SK-N-SH (cell line): ENCODE data around the gene RPUSD3. TPM values are rescaled to one million over a fixed set of nuclear protein-coding genes. Genes with fewer than 3 reads are reported as not detected.

Experiments
- ELF1 ChIP-seq: IDR thresholded peaks from 2 replicates; pipeline ENCODE4 v1.4.0; 2012
- FOSL2 ChIP-seq: IDR thresholded peaks from 2 replicates; pipeline ENCODE4 v1.4.0; 2012; ENCODE audit warnings: low read depth, mild to moderate bottlenecking, moderate library complexity, borderline replicate concordance
- FOXJ3 ChIP-seq: sonication (generic); formaldehyde crosslinking; IDR thresholded peaks from 2 replicates; pipeline ENCODE4 v1.5.1; 2020; ENCODE audit warnings: mild to moderate bottlenecking, missing genetic modification reagents
- FOXM1 ChIP-seq: IDR thresholded peaks from 2 replicates; pipeline ENCODE4 v1.4.0; 2012; ENCODE audit warnings: low read depth, mild to moderate bottlenecking
- JUND ChIP-seq: IDR thresholded peaks from 2 replicates; pipeline ENCODE4 v1.4.0; 2012
- MEF2A ChIP-seq: IDR thresholded peaks from 2 replicates; pipeline ENCODE4 v1.4.0; 2012; ENCODE audit warnings: low read depth, borderline replicate concordance
- MXI1 ChIP-seq: IDR thresholded peaks from 2 replicates; pipeline ENCODE4 v1.6.1; 2012; ENCODE audit warnings: mild to moderate bottlenecking, low read depth, low read length, improper control_type of control experiment
- PBX3 ChIP-seq: IDR thresholded peaks from 2 replicates; pipeline ENCODE4; 2012
- RXRA ChIP-seq: IDR thresholded peaks from 2 replicates; pipeline ENCODE4 v1.4.0; 2012; ENCODE audit warnings: low read depth, mild to moderate bottlenecking, borderline replicate concordance
- SMC3 ChIP-seq: IDR thresholded peaks from 2 replicates; pipeline ENCODE4 v1.6.1; 2012; ENCODE audit warnings: low read depth, low read length, improper control_type of control experiment
- TEAD4 ChIP-seq: IDR thresholded peaks from 2 replicates; pipeline ENCODE4 v1.4.0; 2012; ENCODE audit warnings: mild to moderate bottlenecking, borderline replicate concordance; ENCODE audit not compliant: insufficient read depth
- USF2 ChIP-seq: fragments of 150-350 bp; IDR thresholded peaks from 2 replicates; pipeline ENCODE4 v1.6.1; 2017; ENCODE audit warnings: antibody characterized with exemption, low read length, low read depth, borderline replicate concordance
- YY1 ChIP-seq: IDR thresholded peaks from 2 replicates; pipeline ENCODE4 v1.4.0; 2012; ENCODE audit warnings: low read depth, mild to moderate bottlenecking
- polyA plus RNA-seq, 3 experiments: library from polyadenylated mRNA; depleted of rRNA; stranded (reverse); fragments of >200 nt; gene quantifications; 2 replicates each; pipeline ENCODE4 v1.2.3, GENCODE V29; 2012
- TF ChIP-seq, protein P1 (sequence below): IDR thresholded peaks from 2 replicates; pipeline ENCODE4 v1.6.1; 2012; ENCODE audit warnings: mild to moderate bottlenecking, low read depth, low read length, moderate library complexity
- TF ChIP-seq, protein P2 (sequence below): IDR thresholded peaks from 2 replicates; pipeline ENCODE4 v1.4.0; 2012; ENCODE audit warnings: low read depth
- TF ChIP-seq, protein P3 (sequence below): IDR thresholded peaks from 2 replicates; pipeline ENCODE4 v1.4.0; 2012; ENCODE audit warnings: low read depth, borderline replicate concordance
- TF ChIP-seq, protein P4 (sequence below): fragments of 200-600 bp; sonication (generic); IDR thresholded peaks from 2 replicates; pipeline ENCODE4 v1.6.1; 2017; ENCODE audit warnings: antibody characterized with exemption, mild to moderate bottlenecking, moderate library complexity

The RPUSD3 gene
- polyA plus RNA-seq, 1 of the 3 experiments (the other 2 are of a cell fraction) = 43.4 TPM

- no peak for TF ChIP-seq FOXJ3 (CRISPR knock-in tag)
- TF ChIP-seq MEF2A = no peak
- TF ChIP-seq MXI1 = no peak
- TF ChIP-seq, protein P1, sequence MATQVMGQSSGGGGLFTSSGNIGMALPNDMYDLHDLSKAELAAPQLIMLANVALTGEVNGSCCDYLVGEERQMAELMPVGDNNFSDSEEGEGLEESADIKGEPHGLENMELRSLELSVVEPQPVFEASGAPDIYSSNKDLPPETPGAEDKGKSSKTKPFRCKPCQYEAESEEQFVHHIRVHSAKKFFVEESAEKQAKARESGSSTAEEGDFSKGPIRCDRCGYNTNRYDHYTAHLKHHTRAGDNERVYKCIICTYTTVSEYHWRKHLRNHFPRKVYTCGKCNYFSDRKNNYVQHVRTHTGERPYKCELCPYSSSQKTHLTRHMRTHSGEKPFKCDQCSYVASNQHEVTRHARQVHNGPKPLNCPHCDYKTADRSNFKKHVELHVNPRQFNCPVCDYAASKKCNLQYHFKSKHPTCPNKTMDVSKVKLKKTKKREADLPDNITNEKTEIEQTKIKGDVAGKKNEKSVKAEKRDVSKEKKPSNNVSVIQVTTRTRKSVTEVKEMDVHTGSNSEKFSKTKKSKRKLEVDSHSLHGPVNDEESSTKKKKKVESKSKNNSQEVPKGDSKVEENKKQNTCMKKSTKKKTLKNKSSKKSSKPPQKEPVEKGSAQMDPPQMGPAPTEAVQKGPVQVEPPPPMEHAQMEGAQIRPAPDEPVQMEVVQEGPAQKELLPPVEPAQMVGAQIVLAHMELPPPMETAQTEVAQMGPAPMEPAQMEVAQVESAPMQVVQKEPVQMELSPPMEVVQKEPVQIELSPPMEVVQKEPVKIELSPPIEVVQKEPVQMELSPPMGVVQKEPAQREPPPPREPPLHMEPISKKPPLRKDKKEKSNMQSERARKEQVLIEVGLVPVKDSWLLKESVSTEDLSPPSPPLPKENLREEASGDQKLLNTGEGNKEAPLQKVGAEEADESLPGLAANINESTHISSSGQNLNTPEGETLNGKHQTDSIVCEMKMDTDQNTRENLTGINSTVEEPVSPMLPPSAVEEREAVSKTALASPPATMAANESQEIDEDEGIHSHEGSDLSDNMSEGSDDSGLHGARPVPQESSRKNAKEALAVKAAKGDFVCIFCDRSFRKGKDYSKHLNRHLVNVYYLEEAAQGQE = no peak
- 0 out of 2 replicates have a peak, but pooled peaks have one; percentile 15 for TF ChIP-seq TEAD4
- TF ChIP-seq ELF1 = no peak
- TF ChIP-seq JUND = peak; percentile 79
- TF ChIP-seq, protein P2, sequence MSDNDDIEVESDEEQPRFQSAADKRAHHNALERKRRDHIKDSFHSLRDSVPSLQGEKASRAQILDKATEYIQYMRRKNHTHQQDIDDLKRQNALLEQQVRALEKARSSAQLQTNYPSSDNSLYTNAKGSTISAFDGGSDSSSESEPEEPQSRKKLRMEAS = peak; percentile 52; the same call in 1 of the 2 replicates
- no peak for TF ChIP-seq USF2
- TF ChIP-seq FOSL2 = peak; percentile 75
- TF ChIP-seq, protein P3, sequence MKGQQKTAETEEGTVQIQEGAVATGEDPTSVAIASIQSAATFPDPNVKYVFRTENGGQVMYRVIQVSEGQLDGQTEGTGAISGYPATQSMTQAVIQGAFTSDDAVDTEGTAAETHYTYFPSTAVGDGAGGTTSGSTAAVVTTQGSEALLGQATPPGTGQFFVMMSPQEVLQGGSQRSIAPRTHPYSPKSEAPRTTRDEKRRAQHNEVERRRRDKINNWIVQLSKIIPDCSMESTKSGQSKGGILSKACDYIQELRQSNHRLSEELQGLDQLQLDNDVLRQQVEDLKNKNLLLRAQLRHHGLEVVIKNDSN = no peak
- TF ChIP-seq PBX3 = peak; percentile 73
- TF ChIP-seq FOXM1 = no peak
- no peak for TF ChIP-seq RXRA
- TF ChIP-seq SMC3 = no peak
- TF ChIP-seq YY1 = no peak
- TF ChIP-seq, protein P4, sequence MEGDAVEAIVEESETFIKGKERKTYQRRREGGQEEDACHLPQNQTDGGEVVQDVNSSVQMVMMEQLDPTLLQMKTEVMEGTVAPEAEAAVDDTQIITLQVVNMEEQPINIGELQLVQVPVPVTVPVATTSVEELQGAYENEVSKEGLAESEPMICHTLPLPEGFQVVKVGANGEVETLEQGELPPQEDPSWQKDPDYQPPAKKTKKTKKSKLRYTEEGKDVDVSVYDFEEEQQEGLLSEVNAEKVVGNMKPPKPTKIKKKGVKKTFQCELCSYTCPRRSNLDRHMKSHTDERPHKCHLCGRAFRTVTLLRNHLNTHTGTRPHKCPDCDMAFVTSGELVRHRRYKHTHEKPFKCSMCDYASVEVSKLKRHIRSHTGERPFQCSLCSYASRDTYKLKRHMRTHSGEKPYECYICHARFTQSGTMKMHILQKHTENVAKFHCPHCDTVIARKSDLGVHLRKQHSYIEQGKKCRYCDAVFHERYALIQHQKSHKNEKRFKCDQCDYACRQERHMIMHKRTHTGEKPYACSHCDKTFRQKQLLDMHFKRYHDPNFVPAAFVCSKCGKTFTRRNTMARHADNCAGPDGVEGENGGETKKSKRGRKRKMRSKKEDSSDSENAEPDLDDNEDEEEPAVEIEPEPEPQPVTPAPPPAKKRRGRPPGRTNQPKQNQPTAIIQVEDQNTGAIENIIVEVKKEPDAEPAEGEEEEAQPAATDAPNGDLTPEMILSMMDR = peak; percentile 20; the same call in 1 of the 2 replicates
Measured at GRCh38 chr3:9884555-9885165, 40.9 kb upstream of the RPUSD3 start (continued).
